Ovary (tissue), 3 donors: ENCODE data around the gene TBCD.

Experiments
- POLR2A ChIP-seq: fragments of 450-650 bp; IDR thresholded peaks from one replicate; pipeline ENCODE4 v1.6.1; 2017; ENCODE audit warnings: antibody characterized with exemption, mild to moderate bottlenecking, moderate library complexity
- TF ChIP-seq, protein P1 (sequence below), 3 donors: fragments of 450-650 bp in 2 of 3; fragments of 200-600 bp in 1 of 3; IDR thresholded peaks; one replicate each; pipeline versions ENCODE4 v1.5.1 to v1.8.0; 2016 to 2022; ENCODE audit warnings: antibody characterized with exemption in 3 of 3, mild to moderate bottlenecking in 1 of 3
- donor health status: DM: no; HTN: no; CAD: no.

DNA sequence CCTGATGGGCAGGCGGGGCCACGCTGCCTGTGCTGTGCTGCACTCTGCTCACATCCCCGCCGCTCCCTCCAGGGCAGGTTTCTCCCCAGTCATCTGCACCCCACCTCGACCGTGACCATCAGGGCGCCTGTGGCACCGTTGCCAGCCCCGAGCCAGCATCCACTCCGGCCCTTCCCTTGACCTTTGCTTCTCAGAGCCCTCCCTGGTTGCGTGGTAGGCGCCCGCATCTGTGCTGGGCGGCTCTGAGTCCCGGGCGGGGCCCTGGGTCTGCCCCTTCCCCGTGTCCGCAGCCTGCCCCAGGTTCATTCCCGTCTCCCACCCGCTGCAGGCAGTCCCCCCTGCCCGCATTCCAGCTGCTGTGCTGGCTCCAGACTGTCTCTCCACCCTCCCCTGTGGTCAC is 54.8 kb downstream of the TBCD start:
- TF ChIP-seq, protein P1, sequence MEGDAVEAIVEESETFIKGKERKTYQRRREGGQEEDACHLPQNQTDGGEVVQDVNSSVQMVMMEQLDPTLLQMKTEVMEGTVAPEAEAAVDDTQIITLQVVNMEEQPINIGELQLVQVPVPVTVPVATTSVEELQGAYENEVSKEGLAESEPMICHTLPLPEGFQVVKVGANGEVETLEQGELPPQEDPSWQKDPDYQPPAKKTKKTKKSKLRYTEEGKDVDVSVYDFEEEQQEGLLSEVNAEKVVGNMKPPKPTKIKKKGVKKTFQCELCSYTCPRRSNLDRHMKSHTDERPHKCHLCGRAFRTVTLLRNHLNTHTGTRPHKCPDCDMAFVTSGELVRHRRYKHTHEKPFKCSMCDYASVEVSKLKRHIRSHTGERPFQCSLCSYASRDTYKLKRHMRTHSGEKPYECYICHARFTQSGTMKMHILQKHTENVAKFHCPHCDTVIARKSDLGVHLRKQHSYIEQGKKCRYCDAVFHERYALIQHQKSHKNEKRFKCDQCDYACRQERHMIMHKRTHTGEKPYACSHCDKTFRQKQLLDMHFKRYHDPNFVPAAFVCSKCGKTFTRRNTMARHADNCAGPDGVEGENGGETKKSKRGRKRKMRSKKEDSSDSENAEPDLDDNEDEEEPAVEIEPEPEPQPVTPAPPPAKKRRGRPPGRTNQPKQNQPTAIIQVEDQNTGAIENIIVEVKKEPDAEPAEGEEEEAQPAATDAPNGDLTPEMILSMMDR (IDR thresholded peaks at IDR 0.05) = no peak
- no peak for TF ChIP-seq POLR2A
